NK-92 (cell line): Measurements from ENCODE around the gene RARRES1.

ENCODE experiments used
- DNase-seq: peaks from one replicate; lab custom pipeline; 2025; ENCODE audit not compliant: unreplicated experiment; lab: John Stamatoyannopoulos, UW

Gene RARRES1

GRCh38 chr3:158737410-158737809 lies 5.2 kb upstream of the RARRES1 start:
- DNase-seq, result no peak

- DNase-seq, result no peak
These were observed 3.2 kb upstream of the RARRES1 start for GRCh38 chr3:158735296-158736033.

GRCh38 chr3:158733656-158734055 lies 1.4 kb upstream of the RARRES1 start:
- no peak for DNase-seq

- DNase-seq, result no peak
These were observed 571 bp upstream of the RARRES1 start for GRCh38 chr3:158732856-158733200.

- no peak for DNase-seq
These were observed 771 bp downstream of the RARRES1 start for GRCh38 chr3:158731486-158731885.

- DNase-seq, result no peak
These were observed 3.4 kb downstream of the RARRES1 start for GRCh38 chr3:158728851-158729250.

- DNase-seq, result no peak
These were observed 4.2 kb downstream of the RARRES1 start for GRCh38 chr3:158728061-158728377.

GRCh38 chr3:158727206-158728060 lies 4.8 kb downstream of the RARRES1 start:
- DNase-seq, result no peak

- DNase-seq, result no peak
These were observed 6.8 kb downstream of the RARRES1 start for GRCh38 chr3:158725348-158726011.

GRCh38 chr3:158723991-158724390 lies 8.3 kb downstream of the RARRES1 start:
- no peak for DNase-seq

GRCh38 chr3:158722108-158722507 lies 10.1 kb downstream of the RARRES1 start:
- no peak for DNase-seq

GRCh38 chr3:158718490-158719170 lies 13.6 kb downstream of the RARRES1 start:
- DNase-seq, result no peak

- no peak for DNase-seq
These were observed 14.7 kb downstream of the RARRES1 start for GRCh38 chr3:158717576-158717975.

GRCh38 chr3:158713094-158713499 lies 19.2 kb downstream of the RARRES1 start:
- no peak for DNase-seq

GRCh38 chr3:158712443-158712842 lies 19.8 kb downstream of the RARRES1 start:
- DNase-seq, result no peak

GRCh38 chr3:158711886-158712285 lies 20.4 kb downstream of the RARRES1 start:
- DNase-seq, result no peak

- no peak for DNase-seq
These were observed 21.7 kb downstream of the RARRES1 start for GRCh38 chr3:158710601-158711000.

GRCh38 chr3:158709666-158710083 lies 22.6 kb downstream of the RARRES1 start:
- DNase-seq, result no peak

- no peak for DNase-seq
These were observed 28.7 kb downstream of the RARRES1 start for GRCh38 chr3:158703566-158703965.

- DNase-seq, result no peak
These were observed 29.3 kb downstream of the RARRES1 start for GRCh38 chr3:158702815-158703481.
